SK-N-MC (cell line): ENCODE data around the gene PIAS1.
"Not testable (repeated sequence)": the region's sequence is repeated elsewhere in the genome, so short reads cannot be mapped to it uniquely, and the experiment has no call there.

Experiments
- DNase-seq: peaks from one replicate; pipeline ENCODE4 v3.0.0-alpha.2; 2011; ENCODE audit warnings: low read depth, low spot score
- H3K27ac ChIP-seq: fragments of 200-600 bp; sonication (generic); 2 replicates; pipeline ENCODE4 v1.5.1; 2016; ENCODE audit warnings: mixed run types
- H3K36me3 ChIP-seq: fragments of 200-600 bp; sonication (generic); 2 replicates; pipeline ENCODE4 v1.6.1; 2017; ENCODE audit warnings: antibody characterized with exemption, low read length, mixed read lengths; ENCODE audit not compliant: insufficient read depth
- H3K4me3 ChIP-seq: fragments of 200-600 bp; sonication (generic); 2 replicates; pipeline ENCODE4 v1.5.1; 2016
- H3K9ac ChIP-seq: fragments of 200-600 bp; sonication (generic); 2 replicates; pipeline ENCODE4 v1.8.0; 2017; ENCODE audit warnings: mixed run types, mixed read lengths; ENCODE audit not compliant: insufficient read length
- H3K9me3 ChIP-seq: fragments of 200-600 bp; sonication (generic); 2 replicates; pipeline ENCODE4 v1.6.1; 2017; ENCODE audit warnings: low read depth, mild to moderate bottlenecking, antibody characterized with exemption, low read length, moderate library complexity, mixed read lengths
- EZH2 ChIP-seq: fragments of 200-600 bp; sonication (generic); IDR thresholded peaks from one replicate; pipeline ENCODE4 v1.6.1; 2017; ENCODE audit warnings: antibody characterized with exemption
- FOXP2 ChIP-seq: optimal IDR thresholded peaks from 2 replicates; pipeline ENCODE3; 2011; ENCODE audit warnings: mild to moderate bottlenecking, moderate library complexity; ENCODE audit not compliant: insufficient read depth; ENCODE audit errors: extremely low read length, control extremely low read depth
- POLR2AphosphoS5 ChIP-seq: IDR thresholded peaks from 2 replicates; pipeline ENCODE4 v1.6.1; 2012; ENCODE audit warnings: mild to moderate bottlenecking, low read depth, low read length, borderline replicate concordance

PIAS1 gene

GRCh38 chr15:68231102-68231818, 177.1 kb downstream of the PIAS1 start:
- no peaks in the 10 kb centered on the region for H3K36me3 ChIP-seq
- no peaks in the 10 kb centered on the region for H3K9me3 ChIP-seq
- H3K27ac ChIP-seq: no peak overlapping the region
- no peak overlapping the region for H3K4me3 ChIP-seq
- DNase-seq: no peak
- TF ChIP-seq POLR2AphosphoS5 (no peak), EZH2 (no peak)
- no peak overlapping the region for H3K9ac ChIP-seq

GRCh38 chr15:68232449-68232848, 178.3 kb downstream of the PIAS1 start:
- no peak overlapping the region for H3K9ac ChIP-seq
- H3K9me3 ChIP-seq: no peaks in the 10 kb centered on the region
- no peak overlapping the region for H3K27ac ChIP-seq
- DNase-seq: no peak
- no peak overlapping the region for H3K4me3 ChIP-seq
- H3K36me3 ChIP-seq: no peaks in the 10 kb centered on the region
- no peak for TF ChIP-seq POLR2AphosphoS5
- no peak for TF ChIP-seq FOXP2
- TF ChIP-seq EZH2: no peak

GRCh38 chr15:68232937-68233336, 178.8 kb downstream of the PIAS1 start:
- TF ChIP-seq FOXP2: no peak
- TF ChIP-seq EZH2: no peak
- no peak for TF ChIP-seq POLR2AphosphoS5
- H3K4me3 ChIP-seq: no peak overlapping the region
- H3K36me3 ChIP-seq: no peaks in the 10 kb centered on the region
- H3K9me3 ChIP-seq: no peaks in the 10 kb centered on the region
- no peak overlapping the region for H3K9ac ChIP-seq
- no peak overlapping the region for H3K27ac ChIP-seq
- DNase-seq: no peak

- no peak overlapping the region for H3K4me3 ChIP-seq
- no peak for DNase-seq
- no peak overlapping the region for H3K9ac ChIP-seq
- no peaks in the 10 kb centered on the region for H3K36me3 ChIP-seq
- no peak for TF ChIP-seq POLR2AphosphoS5
- no peak for TF ChIP-seq FOXP2
- no peak for TF ChIP-seq EZH2
- no peak overlapping the region for H3K27ac ChIP-seq
- H3K9me3 ChIP-seq: no peaks in the 10 kb centered on the region
These were observed 179.9 kb downstream of the PIAS1 start for GRCh38 chr15:68234060-68234459.

- not testable (repeated sequence) for DNase-seq, H3K9me3 ChIP-seq, H3K27ac ChIP-seq, H3K9ac ChIP-seq, H3K36me3 ChIP-seq, H3K4me3 ChIP-seq
These were observed 180.4 kb downstream of the PIAS1 start for GRCh38 chr15:68234520-68234919.

GRCh38 chr15:68235022-68235421, 180.9 kb downstream of the PIAS1 start:
- TF ChIP-seq FOXP2: no peak
- TF ChIP-seq EZH2: no peak
- TF ChIP-seq POLR2AphosphoS5: no peak
- no peaks in the 10 kb centered on the region for H3K36me3 ChIP-seq
- H3K9me3 ChIP-seq: no peaks in the 10 kb centered on the region
- no peak overlapping the region for H3K9ac ChIP-seq
- H3K4me3 ChIP-seq: no peak overlapping the region
- no peak for DNase-seq
- no peak overlapping the region for H3K27ac ChIP-seq

- no peak for TF ChIP-seq POLR2AphosphoS5
- no peak for TF ChIP-seq FOXP2
- no peak for TF ChIP-seq EZH2
- DNase-seq: no peak
- H3K9ac ChIP-seq: no peak overlapping the region
- no peaks in the 10 kb centered on the region for H3K36me3 ChIP-seq
- no peak overlapping the region for H3K4me3 ChIP-seq
- H3K9me3 ChIP-seq: no peaks in the 10 kb centered on the region; the same call in 1 of the 2 replicates
- no peak overlapping the region for H3K27ac ChIP-seq
These were observed 184.9 kb downstream of the PIAS1 start for GRCh38 chr15:68239025-68239424.

- TF ChIP-seq POLR2AphosphoS5: no peak
- no peak for TF ChIP-seq EZH2
- no peak for TF ChIP-seq FOXP2
- Histone ChIP-seq H3K27ac (no peak overlapping the region), H3K36me3 (no peaks in the 10 kb centered on the region), H3K9me3 (no peaks in the 10 kb centered on the region; the same call in 1 of the 2 replicates), H3K4me3 (no peak overlapping the region), H3K9ac (no peak overlapping the region)
- DNase-seq: no peak
These were observed 187.2 kb downstream of the PIAS1 start for GRCh38 chr15:68241088-68241935.
